ENCODE measurements around the gene TMEM176A. TPM values are rescaled to one million over a fixed set of nuclear protein-coding genes. Genes with fewer than 3 reads are reported as not detected.

TMEM176A gene
- total RNA-seq, 4 donors from 2014 or later, result 6.5 to 42.4 (median 28.7) TPM

DNA sequence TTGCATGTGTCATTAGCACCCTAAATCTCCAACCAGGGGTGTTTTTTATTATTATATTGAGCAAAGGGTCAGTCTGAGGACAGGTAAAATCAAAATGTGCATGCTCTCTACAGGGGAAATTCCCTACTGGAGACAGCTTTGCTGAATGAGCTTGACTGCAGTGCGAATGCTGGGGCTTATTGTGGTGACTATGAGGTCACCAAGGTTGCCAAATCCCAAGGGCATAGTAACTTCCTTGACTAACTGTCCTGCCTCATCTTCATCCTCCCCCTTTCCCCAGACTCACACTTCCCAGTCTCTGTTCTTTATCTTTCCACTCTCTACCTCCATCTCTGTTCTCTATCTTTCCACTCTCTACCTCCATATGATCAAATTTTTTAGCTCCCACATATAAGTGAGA, 28.9 kb downstream of the TMEM176A start:
- ATAC-seq, result no peak
- H3K9me3 ChIP-seq, result peaks cover 0 to 5% (median 0%) of the 10 kb centered on the region in 3 donors
- H3K27ac ChIP-seq, result no peak overlapping the region
- H3K36me3 ChIP-seq, result no peaks in the 10 kb centered on the region
- WGBS, 2 donors (ENCODE audit: low coverage in 1 of 2), result 50 to 60% methylated on average over 1 of the region's 1 CpG
- TF ChIP-seq CTCF (IDR thresholded peaks at IDR 0.05) (no peak), POLR2AphosphoS5 (IDR thresholded peaks at IDR 0.05) (no peak)
- H3K4me1 ChIP-seq, result no peaks in the 10 kb centered on the region
- H3K27me3 ChIP-seq, result peaks cover 17% of the 10 kb centered on the region
- H3K4me3 ChIP-seq, result no peak overlapping the region

DNA sequence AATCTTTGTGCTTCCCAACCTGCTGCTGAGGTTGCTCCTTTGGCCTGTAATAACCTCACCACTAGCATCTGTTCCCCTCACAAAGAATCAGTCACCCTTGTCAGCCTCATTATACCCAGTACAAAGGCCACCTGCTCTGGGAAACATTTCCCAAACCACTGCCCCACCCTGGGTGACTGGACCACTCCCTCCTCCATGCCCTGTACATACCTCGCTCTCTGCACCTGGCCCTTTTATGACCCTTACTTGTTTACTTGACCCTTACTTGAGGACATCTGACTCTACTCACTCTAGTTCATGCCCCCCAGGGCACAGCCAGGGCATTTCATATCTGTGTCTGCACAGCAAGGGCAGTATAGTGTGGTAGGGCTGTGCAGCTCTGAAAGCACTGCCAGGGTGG, 30.4 kb downstream of the TMEM176A start:
- Histone ChIP-seq H3K4me3 (no peak overlapping the region), H3K4me1 (no peaks in the 10 kb centered on the region), H3K36me3 (no peaks in the 10 kb centered on the region), H3K27me3 (peaks cover 17% of the 10 kb centered on the region), H3K27ac (no peak overlapping the region), H3K9me3 (peaks cover 0 to 5% (median 0%) of the 10 kb centered on the region in 3 donors)
- whole genome bisulfite sequencing, 2 donors (ENCODE audit: low coverage in 1 of 2), result 56% methylated on average over 1 of the region's 1 CpG; no CpG with 5 or more reads in 1 of the 2 donors
- no peak for ATAC-seq
- TF ChIP-seq CTCF (IDR thresholded peaks at IDR 0.05) (no peak), EP300 (IDR thresholded peaks at IDR 0.05) (no peak), POLR2AphosphoS5 (IDR thresholded peaks at IDR 0.05) (no peak), POLR2A (IDR thresholded peaks at IDR 0.05) (no peak)

- ATAC-seq, result no peak
- Histone ChIP-seq H3K27me3 (peaks cover 17% of the 10 kb centered on the region), H3K27ac (no peak overlapping the region), H3K36me3 (no peaks in the 10 kb centered on the region), H3K4me3 (no peak overlapping the region), H3K4me1 (no peaks in the 10 kb centered on the region), H3K9me3 (peaks cover 0 to 5% (median 0%) of the 10 kb centered on the region in 3 donors)
- TF ChIP-seq EP300 (IDR thresholded peaks at IDR 0.05) (no peak), POLR2A (IDR thresholded peaks at IDR 0.05) (no peak), CTCF (IDR thresholded peaks at IDR 0.05) (no peak), POLR2AphosphoS5 (IDR thresholded peaks at IDR 0.05) (no peak)
- 20 to 50% methylated on average over 1 of the region's 1 CpG for WGBS, 2 donors (ENCODE audit: low coverage in 1 of 2)
Measured at GRCh38 chr7:150831851-150832250, 31.3 kb downstream of the TMEM176A start.

- H3K36me3 ChIP-seq, result no peaks in the 10 kb centered on the region
- peaks cover 17% of the 10 kb centered on the region for H3K27me3 ChIP-seq
- TF ChIP-seq POLR2A (IDR thresholded peaks at IDR 0.05) (no peak), EP300 (IDR thresholded peaks at IDR 0.05) (no peak), CTCF (IDR thresholded peaks at IDR 0.05) (no peak), POLR2AphosphoS5 (IDR thresholded peaks at IDR 0.05) (no peak)
- peaks cover 0 to 5% (median 0%) of the 10 kb centered on the region in 3 donors for H3K9me3 ChIP-seq
- H3K27ac ChIP-seq, result no peak overlapping the region
- WGBS, 2 donors (ENCODE audit: low coverage in 1 of 2), result 65 to 73% methylated on average over 1 of the region's 1 CpG
- no peak overlapping the region for H3K4me3 ChIP-seq
- no peak for ATAC-seq
- H3K4me1 ChIP-seq, result no peaks in the 10 kb centered on the region
Measured at GRCh38 chr7:150835019-150835418, 34.5 kb downstream of the TMEM176A start.

DNA sequence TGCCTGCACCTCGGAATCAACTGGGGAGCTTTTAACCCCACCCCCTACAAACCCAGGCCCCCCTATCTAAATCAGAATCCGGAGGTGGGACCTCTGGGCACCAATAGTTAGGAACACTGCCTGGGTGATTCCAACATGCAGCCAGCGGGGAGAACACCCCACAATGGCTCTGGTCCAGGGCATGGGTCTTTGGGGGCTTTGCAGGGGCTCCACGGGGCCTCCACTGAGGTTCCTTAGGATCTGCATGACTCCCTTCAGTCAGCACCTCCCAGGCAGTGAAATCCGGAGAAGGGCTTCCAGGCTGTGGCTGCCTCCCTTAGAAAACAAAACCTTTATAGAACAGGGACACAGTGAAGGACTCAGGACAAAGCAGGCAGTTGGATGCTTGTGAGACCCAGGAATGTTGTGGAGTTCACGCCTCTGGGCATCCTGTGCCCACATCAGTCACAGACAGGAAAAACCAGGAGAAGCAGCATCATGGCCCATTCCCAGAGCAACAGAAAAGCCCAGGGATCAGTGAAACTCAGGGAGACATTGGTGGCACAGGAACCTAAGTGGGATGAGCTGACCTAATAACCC, 35.2 kb downstream of the TMEM176A start:
- WGBS, 2 donors (ENCODE audit: low coverage in 1 of 2), result 67 to 83% methylated on average over 1 to 2 of the region's 6 CpGs
- peaks cover 0 to 5% (median 0%) of the 10 kb centered on the region in 3 donors for H3K9me3 ChIP-seq
- H3K4me3 ChIP-seq, result no peak overlapping the region
- H3K4me1 ChIP-seq, result no peaks in the 10 kb centered on the region
- no peaks in the 10 kb centered on the region for H3K36me3 ChIP-seq
- TF ChIP-seq CTCF (IDR thresholded peaks at IDR 0.05) (no peak), POLR2AphosphoS5 (IDR thresholded peaks at IDR 0.05) (no peak), EP300 (IDR thresholded peaks at IDR 0.05) (no peak), POLR2A (IDR thresholded peaks at IDR 0.05) (no peak)
- no peak overlapping the region for H3K27ac ChIP-seq
- peaks cover 17% of the 10 kb centered on the region for H3K27me3 ChIP-seq
- no peak for ATAC-seq
